ENCODE measurements around the gene SEMA3B. TPM values are rescaled to one million over a fixed set of nuclear protein-coding genes. Genes with fewer than 3 reads are reported as not detected.
"Not testable (repeated sequence)": the region's sequence is repeated elsewhere in the genome, so short reads cannot be mapped to it uniquely, and the experiment has no call there.

The SEMA3B gene
- total RNA-seq, 2 donors from 2014 or later: 1.9 to 3.3 TPM

DNA sequence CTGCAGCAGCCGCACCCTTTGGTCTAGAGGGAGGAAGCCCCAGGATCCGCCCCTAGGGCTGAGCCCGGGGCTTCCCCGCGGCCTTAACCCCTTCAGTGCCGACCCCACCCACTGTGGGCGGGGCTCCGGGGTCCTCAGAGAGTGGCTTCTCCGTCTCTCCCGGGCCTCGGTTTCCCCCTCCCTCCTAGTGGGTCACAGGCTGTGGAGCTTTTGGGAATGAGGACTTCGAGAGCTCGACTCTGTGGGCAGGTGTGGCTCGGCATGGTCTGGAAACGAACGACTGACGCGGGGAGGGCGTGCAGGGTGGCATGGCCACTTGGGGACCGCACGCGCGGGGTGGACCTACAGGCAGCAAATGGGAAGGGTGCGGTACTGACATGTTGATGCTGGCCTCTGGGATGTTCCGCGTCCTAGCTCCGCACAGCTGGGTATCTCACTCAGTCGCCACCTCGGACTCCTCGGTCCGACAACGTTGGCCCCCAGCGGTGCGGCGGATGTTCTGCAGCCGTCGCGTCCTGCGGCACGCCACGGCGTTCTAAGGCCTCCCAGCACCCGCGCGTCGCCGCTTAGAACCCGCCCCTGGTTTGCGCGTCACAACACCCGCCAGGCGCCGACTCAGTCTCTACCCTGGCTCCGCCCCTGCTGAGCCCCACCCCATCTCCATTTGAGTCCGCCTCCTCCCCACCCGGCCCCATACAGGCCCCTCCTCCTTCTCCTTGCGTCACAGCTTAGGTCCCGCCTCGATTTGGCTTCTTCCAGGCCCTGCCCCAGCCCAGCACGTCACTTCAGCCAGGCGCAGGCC lies 30.1 kb downstream of the SEMA3B start, which contains the start of the genes HYAL3 and NAA80:
Gene HYAL3, minus strand, starts transcription at position 570 of the 802 bp plus-strand sequence. CDS start 3,803 bp downstream, outside the sequence.
Gene NAA80, minus strand, starts transcription at position 570 of the 802 bp plus-strand sequence. CDS start 1,942 bp downstream, outside the sequence.
- DNase-seq: peak; percentile 99 to 100
- no peaks in the 10 kb centered on the region for H3K9me3 Mint-ChIP-seq
- no peaks in the 10 kb centered on the region for H3K36me3 Mint-ChIP-seq (ENCODE audit: insufficient read depth in 2 of 2)
- peak within 1 kb of the TSS; percentile 94 to 98 for H3K4me3 Mint-ChIP-seq
- ATAC-seq (replicated peaks in 1 of 2): peak; percentile 89 to 90
- H3K4me1 Mint-ChIP-seq (ENCODE audit: low read depth): peaks cover 24% of the 10 kb centered on the region
- no peaks in the 10 kb centered on the region for H3K27me3 Mint-ChIP-seq (ENCODE audit: low read depth)
- peak within 1 kb of the TSS; percentile 82 for H3K27ac Mint-ChIP-seq

DNA sequence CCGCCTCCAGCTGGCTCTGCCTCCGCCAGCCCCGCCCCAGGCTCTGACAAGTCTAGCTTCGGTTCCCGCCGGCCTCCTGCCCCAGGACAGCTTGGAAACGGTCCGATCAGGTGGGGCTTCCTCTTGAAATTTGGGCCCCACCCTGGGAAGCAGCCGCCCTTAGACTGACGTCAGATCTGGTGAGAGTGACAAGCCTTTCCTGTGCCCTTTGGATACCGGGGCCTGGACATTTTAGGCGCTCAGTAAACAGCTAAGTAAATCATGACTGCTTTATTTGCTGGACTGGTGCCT lies 30.6 kb downstream of the SEMA3B start:
- no peak for ATAC-seq (replicated peaks in 1 of 2)
- no peak for DNase-seq
- Mint-ChIP-seq H3K27ac (peak overlapping the region; percentile 82), H3K36me3 (ENCODE audit: insufficient read depth in 2 of 2) (no peaks in the 10 kb centered on the region), H3K9me3 (no peaks in the 10 kb centered on the region), H3K4me3 (peak overlapping the region; percentile 94 to 98), H3K27me3 (ENCODE audit: low read depth) (no peaks in the 10 kb centered on the region), H3K4me1 (ENCODE audit: low read depth) (peaks cover 27% of the 10 kb centered on the region)

DNA sequence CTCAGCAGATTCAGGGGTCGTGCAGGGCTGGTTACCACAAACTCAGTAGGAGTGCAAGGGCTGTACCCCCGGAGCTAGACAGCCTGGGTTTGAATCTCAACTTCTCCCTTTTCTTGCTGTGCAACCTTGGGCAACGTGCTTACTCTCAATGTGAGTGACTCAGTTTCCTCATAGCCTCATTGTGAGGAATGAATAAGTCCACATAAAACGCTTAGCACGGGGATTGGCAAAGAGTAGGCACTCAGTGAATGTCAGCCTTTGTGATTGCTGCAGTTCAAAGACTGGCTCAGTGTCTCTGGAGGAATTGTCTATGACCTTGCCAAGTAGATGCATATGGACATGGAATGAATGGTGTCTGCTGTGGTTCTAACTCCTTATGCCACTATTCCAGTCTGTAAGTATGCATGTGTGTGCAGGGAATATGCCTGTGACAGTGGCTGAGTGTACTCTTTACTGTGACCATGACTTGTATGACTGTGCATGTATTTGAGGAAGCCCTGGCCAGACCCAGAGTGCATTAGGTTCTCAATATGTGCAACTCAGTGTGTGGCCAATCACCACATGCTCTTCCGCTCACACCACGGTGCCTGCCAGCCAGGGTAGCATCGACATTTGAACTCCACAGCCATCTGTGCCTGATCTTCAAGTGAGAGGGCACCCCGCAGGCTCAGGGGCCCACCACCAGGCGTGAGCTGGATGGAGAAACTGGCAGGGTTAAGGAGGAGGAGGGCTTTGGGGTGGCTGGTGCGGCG lies 31.2 kb downstream of the SEMA3B start:
- no peaks in the 10 kb centered on the region for H3K36me3 Mint-ChIP-seq (ENCODE audit: insufficient read depth in 2 of 2)
- DNase-seq: no peak
- H3K4me1 Mint-ChIP-seq (ENCODE audit: low read depth): peaks cover 32% of the 10 kb centered on the region
- H3K4me3 Mint-ChIP-seq: peak overlapping the region; percentile 94 to 98
- H3K27ac Mint-ChIP-seq: peak overlapping the region; percentile 82
- ATAC-seq (replicated peaks in 1 of 2): peak in 1 of 2 donors; percentile 4
- H3K27me3 Mint-ChIP-seq (ENCODE audit: low read depth): no peaks in the 10 kb centered on the region
- no peaks in the 10 kb centered on the region for H3K9me3 Mint-ChIP-seq

GRCh38 chr3:50300681-50301254 lies 31.8 kb downstream of the SEMA3B start:
- H3K36me3 Mint-ChIP-seq (ENCODE audit: insufficient read depth in 2 of 2): no peaks in the 10 kb centered on the region

DNA sequence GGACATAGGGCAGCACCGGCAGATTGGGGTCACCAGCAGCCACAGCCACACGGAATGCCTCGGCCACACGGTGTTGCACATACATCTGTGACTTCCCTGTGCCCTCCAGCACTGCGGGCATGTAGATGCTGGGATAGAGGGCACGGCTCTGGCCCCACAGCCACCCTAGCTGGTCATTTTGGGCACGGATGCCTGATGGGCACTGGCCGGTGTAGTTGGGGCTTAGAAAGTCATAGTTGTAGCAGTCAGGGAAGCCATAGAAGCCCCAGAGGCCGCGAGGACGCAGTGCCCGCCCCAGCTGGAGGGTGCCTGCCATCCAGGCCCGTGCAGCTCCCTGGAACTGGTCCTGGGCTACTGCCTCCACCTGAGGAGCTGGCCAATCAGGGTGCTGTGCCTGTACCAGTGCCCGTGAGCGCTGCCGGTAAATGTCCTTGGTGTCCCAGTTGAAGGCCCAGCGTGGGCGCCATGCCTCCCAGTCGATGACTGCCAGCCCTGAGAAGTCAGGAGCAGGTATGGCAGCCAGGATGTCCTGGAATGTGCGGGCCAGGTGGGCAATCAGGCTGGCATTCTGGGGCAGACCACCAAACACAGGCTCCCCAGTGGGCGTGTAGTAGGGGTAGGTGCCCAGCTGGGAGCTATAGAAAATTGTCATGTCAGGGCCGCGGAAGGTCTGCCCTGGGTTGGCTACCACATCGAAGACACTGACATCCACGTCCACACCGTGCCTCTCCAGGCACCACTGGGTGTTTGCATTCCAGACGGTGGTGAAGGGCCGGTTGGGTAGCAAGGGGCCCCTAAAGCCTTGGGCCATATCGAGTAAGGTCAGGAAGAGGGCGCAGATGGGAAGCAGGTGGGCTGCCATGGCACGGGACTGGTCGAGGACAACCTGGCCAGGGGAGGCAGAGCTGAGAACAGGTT lies 33.4 kb downstream of the SEMA3B start:
- ATAC-seq (replicated peaks in 1 of 2): no peak
- H3K4me1 Mint-ChIP-seq (ENCODE audit: low read depth): peaks cover 33% of the 10 kb centered on the region
- no peak for DNase-seq
- no peak overlapping the region for H3K27ac Mint-ChIP-seq
- H3K4me3 Mint-ChIP-seq: no peak overlapping the region
- no peaks in the 10 kb centered on the region for H3K9me3 Mint-ChIP-seq
- no peaks in the 10 kb centered on the region for H3K36me3 Mint-ChIP-seq (ENCODE audit: insufficient read depth in 2 of 2)
- no peaks in the 10 kb centered on the region for H3K27me3 Mint-ChIP-seq (ENCODE audit: low read depth)

More at GRCh38 chr3:50300681-50301254, 31.8 kb downstream of the SEMA3B start:
- Mint-ChIP-seq H3K4me3 (peak overlapping the region; percentile 94 to 98), H3K9me3 (no peaks in the 10 kb centered on the region), H3K4me1 (ENCODE audit: low read depth) (peaks cover 33% of the 10 kb centered on the region), H3K27ac (no peak overlapping the region), H3K27me3 (ENCODE audit: low read depth) (no peaks in the 10 kb centered on the region)
- DNase-seq: no peak
- no peak for ATAC-seq (replicated peaks in 1 of 2)

DNA sequence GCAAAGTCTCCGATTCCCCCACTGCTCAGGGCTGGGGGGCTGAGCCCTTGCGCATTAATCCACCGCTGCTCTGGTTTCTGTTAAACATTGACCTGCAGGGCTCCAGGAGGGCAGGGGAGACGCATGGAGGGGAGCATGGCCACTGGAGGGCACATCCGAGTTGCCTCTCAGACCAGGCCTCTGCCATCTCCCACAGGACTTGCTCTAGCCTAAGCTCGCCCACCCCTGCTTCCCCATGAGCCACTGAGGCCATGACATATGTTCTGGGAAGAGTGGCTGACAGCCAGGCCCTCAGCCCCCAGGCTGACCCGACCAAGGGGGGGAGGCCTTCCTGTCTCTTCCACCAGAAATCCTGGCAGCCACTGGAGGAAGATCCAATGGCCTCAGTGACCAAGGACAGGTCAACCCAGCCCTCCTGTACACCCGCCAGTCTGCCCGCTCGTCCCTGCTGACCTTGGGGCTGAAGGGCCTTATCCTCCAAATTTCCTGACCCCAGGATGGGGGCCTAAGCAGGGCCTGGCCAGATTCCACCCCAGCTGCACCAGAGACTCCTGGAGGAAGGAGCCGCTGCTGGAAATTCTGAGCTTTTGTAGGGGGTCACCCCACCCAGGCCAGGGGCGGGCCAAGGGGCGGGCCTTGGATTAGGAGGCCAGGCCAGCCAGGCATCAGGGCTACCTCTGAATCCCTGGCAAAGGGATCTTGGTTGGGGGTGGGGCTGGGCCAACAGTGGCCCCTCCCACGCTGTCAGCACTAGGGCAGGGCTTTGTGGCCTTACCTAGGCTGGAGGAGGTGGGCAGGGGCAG lies 34.3 kb downstream of the SEMA3B start, which contains the start of gene HYAL1:
Gene HYAL1, minus strand, starts transcription at position 562 of the 803 bp plus-strand sequence. CDS start 618 bp downstream, outside the sequence.
- no peak for DNase-seq
- no peak within 1 kb of the TSS for H3K4me3 Mint-ChIP-seq

GRCh38 chr3:50304601-50305000 lies 35.7 kb downstream of the SEMA3B start:
- Mint-ChIP-seq H3K4me1 (ENCODE audit: low read depth) (peaks cover 25% of the 10 kb centered on the region), H3K27me3 (ENCODE audit: low read depth) (no peaks in the 10 kb centered on the region), H3K4me3 (no peak overlapping the region), H3K36me3 (ENCODE audit: insufficient read depth in 2 of 2) (no peaks in the 10 kb centered on the region), H3K9me3 (no peaks in the 10 kb centered on the region), H3K27ac (no peak overlapping the region)
- ATAC-seq (replicated peaks in 1 of 2): peak; percentile 60 to 63
- no peak for DNase-seq

More for the DNA sequence above, 34.3 kb downstream of the SEMA3B start, which contains the start of gene HYAL1:
- no peak within 1 kb of the TSS for H3K27ac Mint-ChIP-seq
- ATAC-seq (replicated peaks in 1 of 2): no peak
- peaks cover 29% of the 10 kb centered on the region for H3K4me1 Mint-ChIP-seq (ENCODE audit: low read depth)
- no peaks in the 10 kb centered on the region for H3K27me3 Mint-ChIP-seq (ENCODE audit: low read depth)
- H3K9me3 Mint-ChIP-seq: no peaks in the 10 kb centered on the region
- no peaks in the 10 kb centered on the region for H3K36me3 Mint-ChIP-seq (ENCODE audit: insufficient read depth in 2 of 2)

DNA sequence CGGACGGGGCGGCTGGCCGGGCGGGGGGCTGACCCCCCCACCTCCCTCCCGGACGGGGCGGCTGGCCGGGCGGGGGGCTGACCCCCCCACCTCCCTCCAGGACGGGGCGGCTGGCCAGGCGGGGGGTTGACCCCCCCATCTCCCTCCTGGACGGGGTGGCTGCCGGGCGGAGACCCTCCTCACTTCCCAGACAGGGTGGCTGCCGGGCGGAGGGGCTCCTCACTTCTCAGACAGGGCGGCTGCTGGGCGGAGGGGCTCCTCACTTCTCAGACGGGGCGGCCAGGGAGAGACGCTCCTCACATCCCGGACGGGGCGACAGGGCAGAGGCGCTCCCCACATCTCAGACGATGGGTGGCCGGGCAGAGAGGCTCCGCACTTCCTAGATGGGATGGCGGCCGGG lies 43.1 kb downstream of the SEMA3B start:
- peaks cover 14% of the 10 kb centered on the region for H3K4me1 Mint-ChIP-seq (ENCODE audit: low read depth)
- not testable (repeated sequence) for DNase-seq; H3K27me3 Mint-ChIP-seq (ENCODE audit: low read depth); H3K27ac Mint-ChIP-seq; H3K36me3 Mint-ChIP-seq (ENCODE audit: insufficient read depth in 2 of 2); ATAC-seq (replicated peaks in 1 of 2); H3K9me3 Mint-ChIP-seq; H3K4me3 Mint-ChIP-seq

DNA sequence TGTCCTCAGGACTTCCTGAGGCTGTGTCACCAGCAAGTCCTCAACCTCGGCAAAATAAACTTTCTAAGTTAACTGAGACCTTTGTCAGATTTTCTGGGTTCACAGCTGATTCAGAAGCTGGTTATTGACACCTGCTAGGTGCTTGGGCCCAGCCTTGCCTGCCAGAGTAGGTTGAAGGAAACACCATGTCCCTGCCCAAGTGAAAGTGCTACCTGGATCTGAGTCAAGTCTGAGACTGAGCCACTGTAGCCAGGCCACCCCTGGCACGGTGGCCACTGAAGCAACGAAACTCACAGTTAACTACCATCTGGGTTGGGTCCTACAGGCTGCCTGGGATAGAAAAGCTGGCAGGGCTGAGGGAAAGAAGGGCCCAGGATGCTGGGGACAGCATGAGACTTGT lies 45.4 kb downstream of the SEMA3B start:
- Mint-ChIP-seq H3K4me3 (no peak overlapping the region), H3K27ac (no peak overlapping the region), H3K4me1 (ENCODE audit: low read depth) (peaks cover 26% of the 10 kb centered on the region), H3K27me3 (ENCODE audit: low read depth) (no peaks in the 10 kb centered on the region), H3K9me3 (no peaks in the 10 kb centered on the region), H3K36me3 (ENCODE audit: insufficient read depth in 2 of 2) (no peaks in the 10 kb centered on the region)
- DNase-seq (no peak), ATAC-seq (replicated peaks in 1 of 2) (no peak)

DNA sequence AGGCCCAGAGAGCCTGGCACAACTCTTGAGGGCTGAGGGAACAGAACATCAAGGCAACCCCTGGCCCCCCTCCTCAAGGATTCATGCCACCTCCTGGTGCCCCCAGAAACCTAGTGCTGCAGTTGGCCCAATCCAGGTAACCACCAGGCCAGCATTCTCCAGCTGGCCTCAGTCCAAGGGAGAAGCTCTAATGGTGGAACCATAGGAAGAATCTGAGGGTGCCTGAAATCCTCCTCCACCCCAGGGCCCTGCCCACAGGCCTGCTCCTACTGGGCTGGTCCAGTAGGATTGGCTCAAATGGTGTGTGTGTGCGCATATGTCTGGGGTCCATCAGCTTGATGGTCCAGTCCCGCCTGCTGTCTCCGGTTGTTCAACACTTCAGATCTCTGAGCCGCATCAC lies 45.9 kb downstream of the SEMA3B start:
- no peaks in the 10 kb centered on the region for H3K36me3 Mint-ChIP-seq (ENCODE audit: insufficient read depth in 2 of 2)
- DNase-seq (no peak), ATAC-seq (replicated peaks in 1 of 2) (no peak)
- no peaks in the 10 kb centered on the region for H3K27me3 Mint-ChIP-seq (ENCODE audit: low read depth)
- H3K4me3 Mint-ChIP-seq: no peak overlapping the region
- no peaks in the 10 kb centered on the region for H3K9me3 Mint-ChIP-seq
- H3K4me1 Mint-ChIP-seq (ENCODE audit: low read depth): peaks cover 30% of the 10 kb centered on the region
- no peak overlapping the region for H3K27ac Mint-ChIP-seq

DNA sequence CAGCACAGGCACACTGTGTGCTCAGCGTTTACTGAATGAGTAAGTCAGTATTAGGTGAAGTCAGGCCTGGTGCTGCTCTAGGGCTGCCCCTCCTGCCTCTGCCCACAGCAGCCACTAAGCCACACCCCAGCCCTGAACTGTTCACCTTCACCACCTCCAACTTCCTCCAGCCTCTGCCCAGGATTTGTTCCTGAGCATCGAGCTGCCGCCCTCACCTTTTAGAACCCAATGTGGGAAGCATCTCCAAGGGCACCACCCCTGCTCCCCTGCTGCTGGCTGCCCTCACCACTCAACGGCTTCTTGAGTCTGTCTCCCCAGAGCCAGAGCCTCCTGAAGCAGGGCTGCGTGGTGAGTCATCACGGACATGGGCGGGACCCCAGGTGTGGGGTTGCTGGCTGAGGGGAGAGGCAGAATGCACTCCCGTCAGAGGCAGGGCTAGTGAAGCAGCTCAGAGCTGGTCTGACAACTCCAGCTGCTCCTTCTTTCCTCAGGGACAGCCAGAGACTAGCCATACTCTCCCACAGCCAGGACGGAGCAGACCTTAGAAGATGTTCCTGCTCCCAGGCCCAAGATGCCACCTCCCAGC lies 47.8 kb downstream of the SEMA3B start:
- ATAC-seq (replicated peaks in 1 of 2) (peak; percentile 30 to 38), DNase-seq (peak in 1 of 2 donors; percentile 49)
- Mint-ChIP-seq H3K36me3 (ENCODE audit: insufficient read depth in 2 of 2) (no peaks in the 10 kb centered on the region), H3K4me3 (peak overlapping the region; percentile 16 to 66), H3K27me3 (ENCODE audit: low read depth) (no peaks in the 10 kb centered on the region), H3K27ac (peak overlapping the region; percentile 13), H3K4me1 (ENCODE audit: low read depth) (peaks cover 39% of the 10 kb centered on the region), H3K9me3 (no peaks in the 10 kb centered on the region)
